ENCODE data around the gene ABCA1.

GRCh38 chr9:104882566-104882965 is 45.4 kb downstream of the ABCA1 start:
- TF ChIP-seq CTCF (IDR thresholded peaks at IDR 0.05) (no peak), POLR2A (IDR thresholded peaks at IDR 0.05) (no peak)

All from Peyer's patch (tissue), 4 donors.